CD4-positive, alpha-beta T cell treated with Interferon gamma for 1 hour (primary cell): ENCODE measurements around the gene VPS25.
"Not testable (repeated sequence)": the region's sequence is repeated elsewhere in the genome, so short reads cannot be mapped to it uniquely, and the experiment has no call there.

Experiments
- DNase-seq: peaks from one replicate; pipeline ENCODE4 v3.0.0-alpha.2; 2020

VPS25 gene

DNA sequence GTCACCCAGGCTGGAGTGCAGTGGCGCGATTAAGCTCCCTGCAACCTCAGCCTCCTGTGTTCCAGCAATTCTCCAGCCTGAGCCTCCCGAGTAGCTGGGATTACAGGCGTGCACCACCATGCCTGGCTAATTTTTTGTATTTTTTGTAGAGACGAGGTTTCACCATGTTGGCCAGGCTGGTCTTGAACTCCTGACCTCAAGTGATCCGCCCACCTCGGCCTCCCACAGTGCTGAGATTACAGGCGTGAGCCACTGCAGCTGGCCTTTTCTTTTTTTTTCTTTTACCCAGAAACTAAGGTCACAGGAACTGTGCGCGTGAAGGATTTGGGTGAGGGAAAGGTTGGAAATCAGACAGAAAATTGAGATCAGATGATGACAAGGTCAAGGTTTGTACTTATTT, 3.3 kb upstream of the VPS25 start:
- not testable (repeated sequence) for DNase-seq

DNA sequence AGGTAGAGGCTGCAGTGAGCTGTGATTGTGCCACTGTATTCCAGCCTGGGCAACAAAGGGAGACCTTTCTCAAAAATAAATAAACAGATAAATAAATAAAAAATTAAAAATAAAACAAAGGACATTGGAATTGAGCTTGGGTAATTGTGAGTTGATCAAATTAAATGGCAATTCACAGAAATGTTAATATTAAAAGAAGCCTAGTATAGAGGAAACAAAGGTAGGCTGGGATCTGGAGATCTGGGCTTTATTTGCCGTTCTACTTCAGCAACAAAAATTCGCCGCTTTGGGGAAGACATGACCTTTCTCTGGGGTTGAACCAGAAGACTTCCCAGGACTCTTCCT, 332 bp upstream of the VPS25 start:
- no peak for DNase-seq

GRCh38 chr17:42774066-42774745, 957 bp downstream of the VPS25 start:
- no peak for DNase-seq

- DNase-seq: no peak
These were observed 2.4 kb downstream of the VPS25 start for GRCh38 chr17:42775534-42776098.

DNA sequence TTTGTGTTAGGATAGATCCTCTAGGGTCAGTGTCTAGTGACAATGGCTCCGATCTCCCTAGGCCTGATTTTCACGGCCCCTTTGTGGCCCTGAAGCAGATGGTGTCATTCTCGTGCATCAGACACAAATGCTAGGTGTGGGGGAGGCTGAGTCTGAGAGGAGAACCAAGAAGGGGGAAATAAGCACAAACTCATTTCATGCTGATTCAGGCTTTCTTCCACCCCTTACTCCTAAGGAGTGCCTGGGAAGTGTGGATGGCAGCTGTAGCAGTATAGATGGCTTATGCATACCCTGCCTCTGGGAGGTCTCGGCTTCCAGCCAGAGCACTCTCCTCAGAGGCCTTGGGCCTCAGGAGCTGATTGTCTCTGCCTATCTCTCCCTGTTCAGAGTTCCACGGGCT, 5.3 kb downstream of the VPS25 start:
- DNase-seq: no peak

DNA sequence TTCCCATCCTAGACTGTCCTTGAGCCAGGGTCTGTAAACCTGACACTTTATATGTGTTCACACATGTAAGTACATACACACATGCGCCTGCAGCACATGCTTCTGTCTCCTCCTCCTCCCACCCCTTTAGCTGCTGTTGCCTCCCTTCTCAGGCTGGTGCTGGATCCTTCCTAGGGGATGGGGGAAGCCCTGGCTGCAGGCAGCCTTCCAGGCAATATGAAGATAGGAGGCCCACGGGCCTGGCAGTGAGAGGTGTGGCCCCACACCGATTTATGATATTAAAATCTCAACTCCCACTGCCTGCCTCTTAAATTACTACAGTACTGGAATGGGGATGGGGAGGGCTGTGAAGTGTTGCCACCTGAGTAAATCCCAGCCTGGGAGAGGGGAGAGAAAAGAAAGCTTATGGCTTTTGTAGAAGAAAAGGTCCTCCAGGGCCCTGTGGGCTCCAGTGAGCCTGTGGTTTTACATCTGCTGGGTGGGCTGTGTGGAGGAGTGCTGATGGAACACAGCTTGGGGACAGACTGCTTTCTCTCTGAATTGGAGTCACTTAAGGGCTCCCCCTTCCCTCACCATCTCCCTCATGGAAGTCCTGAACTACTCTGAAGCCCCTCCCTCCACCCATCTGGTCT, 6.2 kb downstream of the VPS25 start:
- no peak for DNase-seq

- DNase-seq: no peak
These were observed 6.9 kb downstream of the VPS25 start, which contains the start of gene WNK4 for GRCh38 chr17:42779936-42780850. Gene WNK4, plus strand, starts transcription at chr17:42780610. Its CDS starts 89 bp downstream, at chr17:42780699.

DNA sequence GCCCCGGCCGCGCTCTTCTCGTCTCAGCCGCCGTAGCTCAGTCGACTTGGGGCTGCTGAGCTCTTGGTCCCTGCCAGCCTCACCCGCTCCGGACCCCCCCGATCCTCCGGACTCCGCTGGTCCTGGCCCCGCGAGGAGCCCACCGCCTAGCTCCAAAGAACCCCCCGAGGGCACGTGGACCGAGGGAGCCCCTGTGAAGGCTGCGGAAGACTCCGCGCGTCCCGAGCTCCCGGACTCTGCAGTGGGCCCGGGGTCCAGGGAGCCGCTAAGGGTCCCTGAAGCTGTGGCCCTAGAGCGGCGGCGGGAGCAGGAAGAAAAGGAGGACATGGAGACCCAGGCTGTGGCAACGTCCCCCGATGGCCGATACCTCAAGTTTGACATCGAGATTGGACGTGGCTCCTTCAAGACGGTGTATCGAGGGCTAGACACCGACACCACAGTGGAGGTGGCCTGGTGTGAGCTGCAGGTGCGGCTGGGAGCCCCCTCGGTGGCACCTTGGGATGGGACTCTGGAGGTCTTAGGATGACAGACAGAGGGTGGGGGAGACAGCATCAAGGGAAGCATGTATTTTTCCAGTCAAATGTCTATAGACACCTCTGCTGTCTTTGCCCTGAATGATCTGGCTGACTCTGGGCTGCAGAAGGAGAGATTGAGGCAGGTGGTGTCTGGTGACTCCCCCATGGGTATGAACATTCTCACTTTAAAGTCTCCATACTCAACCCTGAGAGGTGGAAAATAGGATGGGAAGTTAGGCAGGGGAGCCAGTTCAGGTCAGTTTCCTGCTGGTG, 7.8 kb downstream of the VPS25 start:
- DNase-seq: no peak

DNA sequence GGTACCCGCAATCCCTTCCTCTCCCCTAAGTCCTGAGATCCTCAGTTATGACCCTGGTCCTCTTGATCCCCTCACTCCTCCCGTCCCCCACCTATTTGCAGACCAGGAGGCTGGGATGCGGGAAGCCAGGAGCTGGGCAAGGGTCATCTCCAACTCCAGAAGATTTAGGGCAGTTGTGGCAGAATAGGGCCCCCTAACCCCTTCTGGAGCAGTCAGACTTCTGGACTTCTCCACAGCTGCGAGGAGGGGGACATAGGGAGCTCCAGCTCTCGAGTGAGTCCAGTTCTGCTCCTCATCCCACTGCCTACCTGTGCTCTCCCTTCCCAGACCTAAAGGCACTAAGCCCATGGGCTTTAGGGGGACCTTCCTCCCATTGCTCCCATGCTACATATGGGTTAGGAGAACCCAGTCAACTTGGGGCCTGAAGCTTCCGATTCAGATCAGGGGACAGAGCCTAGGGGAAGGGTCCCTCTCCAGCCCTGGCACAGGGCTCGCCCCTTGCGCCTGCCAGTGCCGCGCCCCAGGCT, 8.5 kb downstream of the VPS25 start:
- DNase-seq: no peak

- DNase-seq: no peak
These were observed 9.2 kb downstream of the VPS25 start for GRCh38 chr17:42782166-42783061.

DNA sequence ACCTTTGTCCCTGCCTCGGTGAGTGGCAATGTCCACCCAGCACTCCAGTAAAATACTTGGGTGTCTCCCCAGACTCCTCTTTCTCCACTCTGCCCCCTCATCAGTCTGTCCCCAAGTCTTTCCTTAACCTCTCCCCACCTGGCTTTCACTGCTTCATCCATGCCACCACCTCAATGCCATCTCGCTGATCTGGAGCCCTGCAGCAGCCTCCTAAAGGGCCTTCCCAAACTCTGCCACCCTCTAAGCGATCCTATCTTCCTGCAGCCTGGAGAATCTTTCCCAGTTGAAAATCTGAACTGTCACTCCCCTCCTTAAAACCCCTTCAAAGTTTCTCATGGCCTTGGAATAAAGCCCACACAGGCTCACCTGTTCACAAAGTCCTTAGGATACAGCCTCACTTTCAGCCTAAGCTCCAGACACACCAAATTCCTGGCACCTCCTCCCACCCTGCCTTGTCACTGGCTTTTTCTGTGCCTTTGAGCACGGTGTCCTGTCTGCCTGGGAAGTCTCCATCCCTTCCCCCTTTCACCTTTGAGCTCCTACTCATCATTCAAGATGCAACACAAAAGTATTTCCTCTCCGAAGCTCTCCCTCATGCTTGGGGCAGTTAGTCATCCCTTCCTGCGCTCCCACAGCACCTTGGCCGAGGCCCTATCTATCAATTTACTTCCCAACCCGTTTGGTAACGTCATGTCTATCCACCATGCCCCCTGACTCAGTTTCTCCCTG, 10.0 kb downstream of the VPS25 start:
- DNase-seq: no peak

- no peak for DNase-seq
These were observed 10.5 kb downstream of the VPS25 start for GRCh38 chr17:42783791-42784138.

- no peak for DNase-seq
These were observed 11.2 kb downstream of the VPS25 start for GRCh38 chr17:42784409-42784808.

DNA sequence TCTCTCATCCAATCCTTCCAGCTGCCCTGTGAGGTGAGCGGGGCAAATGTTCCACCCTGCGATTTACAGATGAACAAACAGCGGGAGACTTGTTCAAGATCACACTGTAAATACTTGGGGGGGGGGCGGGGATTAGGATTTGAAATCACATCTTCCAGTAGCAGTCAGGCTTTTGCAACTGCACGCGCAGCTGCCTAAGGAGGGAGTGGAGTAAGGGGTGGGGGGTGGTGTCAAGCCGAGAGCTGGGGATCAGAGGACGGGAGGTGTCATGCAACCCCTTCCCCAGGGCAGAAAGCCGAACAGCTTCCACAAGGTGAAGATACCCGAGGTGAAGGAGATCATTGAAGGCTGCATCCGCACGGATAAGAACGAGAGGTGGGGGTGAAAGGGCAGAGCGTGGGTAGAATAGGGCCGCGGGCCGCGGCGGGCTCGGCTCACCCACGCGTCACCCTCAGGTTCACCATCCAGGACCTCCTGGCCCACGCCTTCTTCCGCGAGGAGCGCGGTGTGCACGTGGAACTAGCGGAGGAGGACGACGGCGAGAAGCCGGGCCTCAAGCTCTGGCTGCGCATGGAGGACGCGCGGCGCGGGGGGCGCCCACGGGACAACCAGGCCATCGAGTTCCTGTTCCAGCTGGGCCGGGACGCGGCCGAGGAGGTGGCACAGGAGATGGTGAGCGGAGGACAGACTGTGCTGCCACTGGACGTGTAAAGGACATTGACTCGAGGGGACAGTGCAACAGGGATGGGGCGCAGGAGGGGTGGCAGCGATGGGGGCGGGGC, 11.8 kb downstream of the VPS25 start:
- DNase-seq: no peak

- no peak for DNase-seq
These were observed 14.0 kb downstream of the VPS25 start for GRCh38 chr17:42787266-42787665.

DNA sequence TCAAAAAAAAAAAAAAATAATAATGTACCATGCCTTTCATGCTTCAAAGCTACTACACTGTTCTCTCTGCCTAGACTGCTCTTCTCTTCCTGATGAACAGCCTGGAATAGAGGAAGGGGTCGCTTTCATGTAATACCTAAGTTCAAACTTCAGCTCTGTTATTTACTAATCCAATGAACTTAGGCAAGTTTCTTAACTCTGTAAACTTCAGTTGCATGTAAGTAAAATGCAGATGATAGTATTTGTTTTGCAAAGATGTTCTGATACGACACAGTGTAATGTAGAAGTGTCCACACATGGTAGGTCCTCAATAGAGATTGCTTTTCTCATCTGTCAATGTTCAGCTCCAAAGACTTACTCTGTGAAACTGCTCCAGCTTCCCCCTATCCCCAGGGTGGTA, 18.7 kb downstream of the VPS25 start:
- DNase-seq: no peak

DNA sequence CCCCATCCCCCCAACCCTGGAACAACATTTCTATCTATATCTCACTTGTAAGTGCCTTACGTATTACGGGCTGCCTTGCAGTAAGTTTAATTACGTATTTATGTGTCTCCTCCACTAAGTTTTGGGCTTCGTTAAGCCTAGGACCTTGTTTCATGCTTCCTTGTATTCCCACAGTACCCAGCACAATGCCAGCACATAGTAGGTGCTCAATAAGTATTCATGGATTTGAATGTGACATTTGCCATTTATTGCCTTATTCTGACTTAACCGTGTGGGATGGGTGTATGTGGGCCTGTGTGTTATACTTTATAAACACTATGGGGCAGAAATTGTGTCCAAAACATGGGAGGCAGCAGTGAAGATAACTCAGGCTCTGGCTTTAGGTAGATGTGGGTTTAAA, 19.3 kb downstream of the VPS25 start:
- no peak for DNase-seq

- no peak for DNase-seq
These were observed 21.8 kb downstream of the VPS25 start for GRCh38 chr17:42795061-42795460.

DNA sequence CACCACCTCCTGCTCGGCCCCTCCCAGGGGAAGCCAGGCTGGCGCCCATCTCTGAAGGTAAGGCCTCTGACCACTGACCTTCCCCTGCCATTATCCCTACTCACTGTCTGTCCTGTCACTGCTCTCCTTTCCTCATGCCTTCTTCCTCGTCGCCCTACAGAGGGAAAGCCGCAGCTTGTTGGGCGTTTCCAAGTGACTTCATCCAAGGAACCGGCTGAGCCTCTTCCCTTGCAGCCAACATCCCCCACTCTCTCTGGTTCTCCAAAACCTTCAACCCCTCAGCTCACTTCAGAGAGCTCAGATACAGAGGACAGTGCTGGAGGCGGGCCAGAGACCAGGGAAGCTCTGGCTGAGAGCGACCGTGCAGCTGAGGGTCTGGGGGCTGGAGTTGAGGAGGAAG, 22.2 kb downstream of the VPS25 start:
- DNase-seq: no peak
